Stimulated activated naive CD8-positive, alpha-beta T cell treated with anti-CD3 and anti-CD28 coated beads, Interleukin-15, Interleukin-2, amounts not matched to agents 100 ng/mL and 50 ng/mL, for 24 hours (primary cell): ENCODE data around the gene IZUMO3.
"Not testable (repeated sequence)": the region's sequence is repeated elsewhere in the genome, so short reads cannot be mapped to it uniquely, and the experiment has no call there.

Experiments
- H3K27ac Mint-ChIP-seq: one replicate; pipeline ENCODE4 v1.8.0; 2021; ENCODE audit warnings: mild to moderate bottlenecking, mixed read lengths
- H3K27me3 Mint-ChIP-seq: one replicate; pipeline ENCODE4 v1.8.0; 2021; ENCODE audit warnings: mixed read lengths
- H3K36me3 Mint-ChIP-seq: one replicate; pipeline ENCODE4 v1.8.0; 2021; ENCODE audit warnings: low read depth, mixed read lengths
- H3K4me1 Mint-ChIP-seq: one replicate; pipeline ENCODE4 v1.8.0; 2021; ENCODE audit warnings: low read depth, mixed read lengths
- H3K4me3 Mint-ChIP-seq: one replicate; pipeline ENCODE4 v1.8.0; 2021; ENCODE audit warnings: mild to moderate bottlenecking, mixed read lengths
- H3K9me3 Mint-ChIP-seq: one replicate; pipeline ENCODE4 v1.8.0; 2021; ENCODE audit warnings: mixed read lengths

The IZUMO3 gene, protein sequence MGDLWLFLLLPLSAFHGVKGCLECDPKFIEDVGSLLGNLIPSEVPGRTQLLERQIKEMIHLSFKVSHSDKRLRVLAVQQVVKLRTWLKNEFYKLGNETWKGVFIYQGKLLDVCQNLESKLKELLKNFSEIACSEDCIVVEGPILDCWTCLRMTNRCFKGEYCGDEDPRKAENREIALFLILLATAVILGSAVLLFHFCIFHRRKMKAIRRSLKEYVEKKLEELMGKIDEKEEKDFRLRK

DNA sequence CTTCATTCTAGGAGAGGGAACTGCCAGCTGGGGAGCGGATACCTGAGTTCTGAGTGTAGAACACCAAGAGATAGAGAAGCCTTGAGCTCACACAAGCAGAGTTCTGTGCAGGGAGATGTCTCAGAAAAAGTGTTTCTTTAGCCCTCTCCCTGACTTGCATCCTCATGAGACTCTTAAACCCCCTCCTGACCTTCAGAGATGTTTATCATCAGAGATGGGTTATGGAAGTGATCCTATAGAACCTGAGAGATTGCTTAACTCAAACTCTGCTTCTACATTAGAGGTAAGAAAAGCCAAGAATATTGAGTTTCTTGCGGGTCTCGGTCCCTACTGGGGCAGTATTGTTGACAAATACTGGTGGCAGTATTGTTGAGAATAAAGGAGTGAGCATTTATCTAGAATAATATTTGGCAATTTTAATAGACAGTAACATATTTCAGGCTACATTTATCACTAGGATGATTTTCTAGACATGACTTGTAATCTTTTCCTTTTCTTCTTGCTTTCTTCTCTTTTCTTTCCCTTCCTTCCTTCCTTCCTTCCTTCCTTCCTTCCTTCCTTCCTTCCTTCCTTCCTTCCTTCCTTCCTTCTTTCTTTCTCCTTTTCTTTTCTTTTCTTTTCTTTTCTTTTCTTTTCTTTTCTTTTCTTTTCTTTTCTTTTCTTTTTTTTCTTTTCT, at the start of gene IZUMO3:
Gene IZUMO3 (minus strand): TSS at position 51 of the 676 bp plus-strand sequence. CDS start 248 bp downstream, outside the sequence.
- H3K4me3 Mint-ChIP-seq: no peak within 1 kb of the TSS
- no peaks in the 10 kb centered on the region for H3K4me1 Mint-ChIP-seq
- no peaks in the 10 kb centered on the region for H3K27me3 Mint-ChIP-seq
- H3K27ac Mint-ChIP-seq: no peak within 1 kb of the TSS
- no peaks in the 10 kb centered on the region for H3K36me3 Mint-ChIP-seq
- H3K9me3 Mint-ChIP-seq: peaks cover 11% of the 10 kb centered on the region

DNA sequence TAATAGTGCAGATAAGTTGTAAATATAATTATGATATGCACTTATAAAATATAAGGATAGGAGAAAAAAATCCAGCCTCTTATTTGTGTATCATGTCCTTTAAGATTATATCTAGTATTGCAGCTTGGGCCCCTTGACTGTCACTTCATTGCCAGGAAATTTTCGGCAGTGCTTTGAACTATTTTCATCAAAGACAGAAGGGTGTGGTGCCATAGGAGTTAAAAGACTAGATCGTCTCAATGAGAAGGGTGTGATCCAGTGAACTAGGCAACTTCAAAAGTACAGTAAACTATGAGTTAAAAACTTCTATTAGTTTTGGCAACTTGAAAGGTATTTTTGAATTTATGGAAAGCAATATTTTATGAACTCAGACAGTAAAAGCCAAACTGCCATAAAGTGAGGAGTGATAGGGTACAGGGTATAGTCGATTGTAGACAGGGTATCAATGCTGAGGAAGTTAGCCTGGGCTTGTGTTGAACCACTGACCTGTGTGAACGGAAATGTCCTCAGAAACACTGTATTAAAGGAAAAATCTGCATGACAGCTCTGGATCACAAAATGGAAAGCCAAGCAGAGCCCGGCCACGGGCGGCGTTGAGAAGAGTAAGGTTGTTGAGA, 48.6 kb upstream of the IZUMO3 start:
- H3K27ac Mint-ChIP-seq: no peak overlapping the region
- no peak overlapping the region for H3K4me3 Mint-ChIP-seq
- no peaks in the 10 kb centered on the region for H3K4me1 Mint-ChIP-seq
- no peaks in the 10 kb centered on the region for H3K36me3 Mint-ChIP-seq
- H3K27me3 Mint-ChIP-seq: no peaks in the 10 kb centered on the region
- H3K9me3 Mint-ChIP-seq: peaks cover 4% of the 10 kb centered on the region

DNA sequence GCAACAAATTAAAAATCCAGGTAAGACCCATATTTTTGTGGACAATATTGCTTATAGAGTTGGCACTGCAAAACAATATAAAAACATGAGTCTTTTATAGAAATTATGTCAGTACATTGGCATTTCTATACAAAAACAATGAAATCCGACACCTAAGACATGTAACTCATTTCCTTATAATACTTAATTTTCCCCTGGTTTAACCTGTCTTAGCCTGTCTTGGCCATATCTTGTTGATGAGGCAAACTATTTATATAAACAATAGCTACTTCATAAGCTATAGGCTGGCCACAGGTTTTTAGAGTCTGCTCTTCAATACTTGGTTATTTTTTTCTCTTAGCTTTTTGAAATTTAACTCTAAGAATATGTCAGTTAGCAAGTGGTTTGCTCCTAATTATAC, 44.7 kb upstream of the IZUMO3 start:
- Mint-ChIP-seq H3K27me3 (no peaks in the 10 kb centered on the region), H3K4me3 (no peak overlapping the region), H3K36me3 (no peaks in the 10 kb centered on the region), H3K4me1 (no peaks in the 10 kb centered on the region), H3K9me3 (peaks cover 4% of the 10 kb centered on the region), H3K27ac (no peak overlapping the region)

DNA sequence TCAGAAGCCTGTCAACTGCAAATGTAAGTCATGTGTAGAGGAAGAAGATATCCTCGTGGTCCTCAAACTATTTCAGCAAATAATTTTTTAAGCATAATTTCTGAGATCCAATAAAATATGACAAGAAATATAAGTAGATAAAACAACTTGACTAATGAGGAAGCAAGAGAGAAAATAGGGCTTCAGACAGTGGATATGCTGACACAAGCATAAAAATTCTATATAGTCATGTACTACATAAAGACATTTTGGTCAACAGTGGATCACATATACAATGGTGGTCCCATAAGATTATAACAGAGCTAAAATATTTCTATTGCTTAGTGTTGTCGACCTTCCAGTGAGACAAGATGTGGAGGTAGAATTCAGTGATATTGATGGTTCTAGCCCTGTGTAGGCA, 42.2 kb upstream of the IZUMO3 start:
- no peaks in the 10 kb centered on the region for H3K36me3 Mint-ChIP-seq
- no peaks in the 10 kb centered on the region for H3K4me1 Mint-ChIP-seq
- peaks cover 4% of the 10 kb centered on the region for H3K9me3 Mint-ChIP-seq
- H3K27ac Mint-ChIP-seq: no peak overlapping the region
- no peaks in the 10 kb centered on the region for H3K27me3 Mint-ChIP-seq
- H3K4me3 Mint-ChIP-seq: no peak overlapping the region

DNA sequence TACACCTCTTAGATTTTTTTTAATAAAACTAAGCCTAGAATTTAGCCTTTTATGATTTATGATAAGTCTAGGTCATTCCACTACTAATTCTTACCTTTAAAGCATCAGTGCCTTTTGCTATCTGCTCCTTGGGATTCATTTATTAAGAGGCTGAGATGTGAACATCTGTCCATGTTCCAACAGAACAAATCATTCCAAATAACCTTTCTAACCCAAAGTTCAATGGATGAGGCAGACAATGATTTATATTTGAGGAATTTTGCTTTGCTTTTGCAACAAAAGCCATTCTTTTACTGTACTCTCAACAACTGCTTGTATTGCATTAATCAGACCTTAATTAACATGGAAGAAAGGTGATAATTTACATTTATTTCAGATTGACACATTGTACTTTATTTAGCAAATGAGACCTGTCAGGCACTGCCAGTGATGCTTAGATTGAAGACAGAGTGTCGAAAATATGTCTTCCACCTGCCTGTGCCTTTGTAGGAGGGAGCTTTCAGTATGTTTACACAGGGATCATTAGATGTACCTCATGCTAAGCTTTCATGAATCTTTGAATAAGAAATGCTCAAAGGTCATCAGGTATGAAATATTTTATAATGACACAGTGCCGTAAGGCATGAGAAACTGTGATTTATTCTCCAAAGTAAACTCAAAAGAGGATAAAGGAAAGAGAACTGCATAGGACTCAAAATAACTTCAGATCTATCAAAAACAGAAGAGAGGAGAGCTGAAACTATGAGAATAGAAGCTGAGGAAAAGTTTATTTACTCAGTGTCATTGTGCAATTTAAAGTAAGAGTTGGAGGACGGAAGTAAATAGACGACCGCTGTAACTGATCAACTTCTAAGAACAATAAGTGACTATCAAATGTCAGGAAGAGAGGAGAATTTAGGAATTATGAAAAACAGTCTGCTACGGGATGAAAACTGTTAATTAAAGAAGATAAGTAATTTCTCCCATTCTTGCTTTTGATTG, 36.7 kb upstream of the IZUMO3 start:
- Mint-ChIP-seq H3K9me3 (peaks cover 17% of the 10 kb centered on the region), H3K27me3 (no peaks in the 10 kb centered on the region), H3K4me3 (no peak overlapping the region), H3K27ac (no peak overlapping the region), H3K4me1 (no peaks in the 10 kb centered on the region), H3K36me3 (no peaks in the 10 kb centered on the region)

DNA sequence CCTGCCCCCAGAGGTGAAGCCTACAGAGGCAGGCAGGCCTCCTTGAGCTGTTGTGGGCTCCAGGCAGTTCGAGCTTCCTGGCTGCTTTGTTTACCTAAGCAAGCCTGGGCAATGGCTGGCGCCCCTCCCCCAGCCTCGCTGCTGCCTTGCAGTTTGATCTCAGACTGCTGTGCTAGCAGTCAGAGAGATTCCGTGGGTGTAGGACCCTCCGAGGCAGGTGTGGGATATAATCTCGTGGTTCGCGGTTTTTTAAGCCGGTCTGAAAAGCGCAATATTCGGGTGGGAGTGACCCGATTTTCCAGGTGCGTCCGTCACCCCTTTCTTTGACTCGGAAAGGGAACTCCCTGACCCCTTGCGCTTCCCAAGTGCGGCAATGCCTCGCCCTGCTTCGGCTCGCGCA, 34.3 kb upstream of the IZUMO3 start:
- H3K9me3 Mint-ChIP-seq: peaks cover 13% of the 10 kb centered on the region
- not testable (repeated sequence) for H3K27me3 Mint-ChIP-seq, H3K4me3 Mint-ChIP-seq, H3K4me1 Mint-ChIP-seq, H3K36me3 Mint-ChIP-seq, H3K27ac Mint-ChIP-seq

DNA sequence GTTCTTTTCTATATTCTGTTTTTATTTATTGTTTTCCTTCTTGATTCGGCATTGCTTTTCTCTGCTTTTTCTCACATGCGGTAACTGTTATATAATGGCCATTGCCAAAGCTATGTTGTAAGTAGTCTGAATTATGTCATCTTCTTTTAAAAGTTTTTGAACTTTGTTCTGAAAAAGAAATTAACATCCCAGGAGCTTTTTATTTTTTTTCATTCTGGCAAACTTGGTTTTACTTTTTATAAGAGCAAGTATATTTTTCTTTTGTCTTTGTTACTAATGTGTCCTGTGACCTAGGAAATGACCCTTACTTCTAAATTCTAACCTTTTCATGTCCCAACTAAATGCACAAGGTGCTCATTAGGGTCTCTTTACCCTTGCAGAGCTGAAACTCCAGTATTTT, 26.7 kb upstream of the IZUMO3 start:
- H3K4me3 Mint-ChIP-seq: no peak overlapping the region
- no peaks in the 10 kb centered on the region for H3K27me3 Mint-ChIP-seq
- H3K9me3 Mint-ChIP-seq: peaks cover 19% of the 10 kb centered on the region
- H3K27ac Mint-ChIP-seq: no peak overlapping the region
- H3K4me1 Mint-ChIP-seq: no peaks in the 10 kb centered on the region
- no peaks in the 10 kb centered on the region for H3K36me3 Mint-ChIP-seq

DNA sequence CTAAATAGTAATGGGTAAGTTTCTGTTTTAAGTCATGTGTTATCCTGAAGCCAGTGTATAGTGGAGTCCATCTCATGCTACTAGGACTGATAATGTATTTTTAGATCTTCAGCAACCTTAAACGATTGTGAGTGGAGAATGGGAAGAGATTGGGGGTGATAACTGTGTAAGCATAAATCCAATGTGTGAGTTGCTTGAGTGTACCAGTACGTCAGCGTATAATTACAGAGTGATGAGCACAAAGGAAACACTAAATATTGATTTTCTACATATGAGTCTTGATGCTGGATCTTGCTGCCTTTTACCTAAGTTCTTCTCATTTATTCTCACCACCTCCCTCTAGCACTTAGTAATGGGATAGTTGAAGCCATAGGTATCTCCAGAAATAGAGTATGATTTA, 16.3 kb upstream of the IZUMO3 start:
- Mint-ChIP-seq H3K4me1 (no peaks in the 10 kb centered on the region), H3K9me3 (peaks cover 9% of the 10 kb centered on the region), H3K27me3 (no peaks in the 10 kb centered on the region), H3K27ac (no peak overlapping the region), H3K36me3 (no peaks in the 10 kb centered on the region), H3K4me3 (no peak overlapping the region)

DNA sequence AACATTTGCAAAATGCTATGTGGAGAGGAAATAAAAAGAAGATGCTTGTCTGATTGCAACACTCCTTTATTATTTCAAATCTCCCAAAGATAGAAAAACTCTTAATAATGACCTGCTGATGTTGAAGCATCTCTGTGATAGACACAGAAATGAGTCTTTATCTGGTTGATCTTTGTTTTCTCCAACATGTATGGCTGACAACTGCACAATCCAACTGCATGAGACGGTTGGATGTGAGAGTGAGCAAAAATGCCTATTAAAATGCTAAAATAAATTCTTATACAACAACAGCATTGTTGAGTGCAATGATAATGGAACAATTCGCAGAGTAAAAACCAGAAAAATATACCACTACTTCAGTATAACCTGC, 7.5 kb upstream of the IZUMO3 start:
- Mint-ChIP-seq H3K27me3 (no peaks in the 10 kb centered on the region), H3K36me3 (no peaks in the 10 kb centered on the region), H3K27ac (no peak overlapping the region), H3K4me1 (no peaks in the 10 kb centered on the region), H3K9me3 (no peaks in the 10 kb centered on the region), H3K4me3 (no peak overlapping the region)

DNA sequence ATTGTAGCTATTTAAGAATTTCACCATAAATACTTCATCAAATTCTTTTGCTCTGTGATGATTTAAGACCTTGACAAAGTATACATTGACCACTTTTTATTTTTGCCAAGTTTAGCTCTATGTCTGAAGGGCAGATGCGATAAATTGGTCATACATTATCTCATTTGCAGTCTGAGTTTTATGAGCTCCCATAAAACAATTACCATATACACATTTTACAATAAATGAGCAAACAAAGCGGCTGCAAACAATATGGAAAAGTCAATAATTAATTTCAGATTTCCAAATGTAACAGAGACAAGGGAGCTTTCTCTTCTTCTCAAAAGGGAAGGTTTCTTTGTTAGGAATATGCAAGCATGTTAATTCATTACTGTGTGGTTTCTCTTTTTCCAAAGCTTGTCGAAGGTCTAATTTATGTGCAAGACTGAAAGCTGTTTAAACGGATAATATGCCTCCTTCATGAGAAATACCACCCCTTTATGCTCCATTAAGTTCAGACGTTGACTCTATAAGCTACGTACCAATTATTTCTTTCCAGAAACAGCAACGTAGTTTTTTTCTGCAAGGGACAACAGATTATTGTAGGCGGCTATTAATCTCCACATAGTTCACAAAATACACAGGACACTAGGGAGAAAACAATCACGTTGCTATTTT, 7.0 kb upstream of the IZUMO3 start:
- H3K27me3 Mint-ChIP-seq: no peaks in the 10 kb centered on the region
- H3K4me1 Mint-ChIP-seq: no peaks in the 10 kb centered on the region

DNA sequence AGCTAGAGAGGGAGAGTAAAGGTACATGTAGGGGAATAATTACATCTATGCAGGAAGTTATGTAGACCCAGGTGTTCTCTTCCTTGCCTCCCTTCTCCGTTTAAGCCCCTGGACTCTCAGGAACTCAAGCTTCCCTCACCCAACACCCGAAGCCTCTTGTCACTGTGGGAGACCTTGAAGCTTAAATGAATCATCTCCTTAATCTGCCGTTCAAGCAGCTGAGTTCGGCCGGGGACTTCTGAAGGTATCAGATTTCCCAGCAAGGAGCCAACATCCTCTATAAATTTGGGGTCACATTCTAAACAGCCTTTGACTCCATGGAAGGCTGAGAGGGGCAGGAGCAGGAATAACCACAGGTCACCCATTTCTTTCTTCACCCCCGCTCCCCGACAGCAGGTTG, 412 bp downstream of the IZUMO3 start:
- H3K9me3 Mint-ChIP-seq: peaks cover 11% of the 10 kb centered on the region
- no peaks in the 10 kb centered on the region for H3K36me3 Mint-ChIP-seq
- no peak overlapping the region for H3K4me3 Mint-ChIP-seq
- H3K27ac Mint-ChIP-seq: no peak overlapping the region
- H3K27me3 Mint-ChIP-seq: no peaks in the 10 kb centered on the region
- no peaks in the 10 kb centered on the region for H3K4me1 Mint-ChIP-seq

More for the DNA sequence above, 7.0 kb upstream of the IZUMO3 start:
- H3K4me3 Mint-ChIP-seq: no peak overlapping the region
- no peaks in the 10 kb centered on the region for H3K9me3 Mint-ChIP-seq
- no peak overlapping the region for H3K27ac Mint-ChIP-seq
- H3K36me3 Mint-ChIP-seq: no peaks in the 10 kb centered on the region

DNA sequence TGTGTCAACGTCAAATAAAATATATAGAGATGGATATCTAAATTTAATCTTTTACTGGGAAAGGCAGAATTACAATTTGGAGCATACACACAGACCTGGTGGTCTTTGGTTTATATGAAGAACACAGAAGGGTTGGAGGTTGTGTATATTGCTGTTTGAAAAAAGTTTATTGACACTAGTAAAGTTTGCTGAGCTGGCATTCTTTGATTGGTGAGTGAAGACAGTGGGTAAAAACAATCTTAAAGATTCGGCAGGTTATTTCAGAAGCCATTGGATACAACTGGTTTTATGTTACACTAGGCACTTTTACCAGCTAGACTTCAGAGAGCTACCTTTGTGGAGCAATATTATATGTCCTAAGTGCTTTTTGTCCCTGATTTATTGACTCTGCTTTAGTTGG, 27.2 kb downstream of the IZUMO3 start:
- Mint-ChIP-seq H3K4me3 (no peak overlapping the region), H3K36me3 (no peaks in the 10 kb centered on the region), H3K27me3 (no peaks in the 10 kb centered on the region), H3K4me1 (no peaks in the 10 kb centered on the region), H3K27ac (no peak overlapping the region), H3K9me3 (peaks cover 12% of the 10 kb centered on the region)

DNA sequence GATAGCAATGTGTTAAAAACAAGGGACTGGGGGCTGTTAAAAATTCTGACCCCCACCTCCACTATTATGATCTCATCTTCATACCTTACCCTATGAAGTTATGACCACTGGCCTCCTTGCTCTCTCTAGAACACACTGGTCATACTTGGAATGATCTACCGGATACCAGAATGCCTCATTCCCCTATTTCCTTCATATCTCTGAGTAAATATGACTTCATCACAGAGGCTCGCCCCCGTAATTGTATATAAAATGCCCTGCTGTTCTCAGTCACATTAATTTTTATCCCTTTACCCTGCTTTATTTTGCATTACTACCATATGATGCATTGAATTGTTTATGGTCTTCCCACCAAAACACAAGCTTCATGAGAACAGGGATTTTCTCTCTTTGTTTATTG, 29.2 kb downstream of the IZUMO3 start:
- no peak overlapping the region for H3K4me3 Mint-ChIP-seq
- H3K4me1 Mint-ChIP-seq: no peaks in the 10 kb centered on the region
- peaks cover 10% of the 10 kb centered on the region for H3K9me3 Mint-ChIP-seq
- H3K27me3 Mint-ChIP-seq: no peaks in the 10 kb centered on the region
- H3K27ac Mint-ChIP-seq: no peak overlapping the region
- H3K36me3 Mint-ChIP-seq: no peaks in the 10 kb centered on the region

DNA sequence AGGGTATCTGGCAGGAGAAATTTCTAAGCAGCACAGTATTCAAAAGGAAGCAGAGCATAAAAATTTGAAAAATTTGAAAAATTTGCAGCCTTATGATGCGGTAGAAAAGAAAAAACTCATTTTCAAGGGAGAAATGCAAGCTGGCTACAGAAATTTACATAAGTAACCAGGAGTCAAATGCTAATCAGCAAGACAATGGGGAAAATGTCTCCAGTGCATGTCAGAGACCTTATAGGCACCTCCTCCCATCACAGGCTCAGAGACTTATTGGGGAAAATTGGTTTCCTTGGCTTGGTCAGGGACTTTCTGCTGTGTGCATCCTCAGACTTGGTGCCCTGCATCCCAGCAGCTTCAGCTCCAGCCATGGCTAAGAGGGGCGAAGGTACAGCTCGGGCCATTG, 35.8 kb downstream of the IZUMO3 start:
- H3K9me3 Mint-ChIP-seq: peaks cover 20% of the 10 kb centered on the region

More for the DNA sequence above, 35.8 kb downstream of the IZUMO3 start:
- Mint-ChIP-seq H3K4me1 (no peaks in the 10 kb centered on the region), H3K27me3 (no peaks in the 10 kb centered on the region), H3K4me3 (no peak overlapping the region), H3K36me3 (no peaks in the 10 kb centered on the region), H3K27ac (no peak overlapping the region)
